BE2C (cell line): Measurements from ENCODE around the gene WNT7A.

Experiments
- DNase-seq: peaks from one replicate; pipeline ENCODE4 v3.0.0-alpha.2; 2020
- H3K27me3 ChIP-seq: fragments of 250-450 bp; sonication (Bioruptor Pico); 2 replicates; pipeline ENCODE4 v1.5.1; 2020; ENCODE audit warnings: mild to moderate bottlenecking
- H3K36me3 ChIP-seq: fragments of 250-450 bp; sonication (Bioruptor Pico); 2 replicates; pipeline ENCODE4 v1.5.1; 2020; ENCODE audit warnings: mild to moderate bottlenecking
- H3K4me1 ChIP-seq: fragments of 250-450 bp; sonication (Bioruptor Pico); 2 replicates; pipeline ENCODE4 v1.5.1; 2020
- H3K4me3 ChIP-seq: 2 replicates; pipeline ENCODE4 v1.5.1; 2011; ENCODE audit warnings: low read depth, low read length
- H3K9me3 ChIP-seq: fragments of 250-450 bp; sonication (Bioruptor Pico); 2 replicates; pipeline ENCODE4 v1.5.1; 2020
- CTCF ChIP-seq: IDR thresholded peaks from 2 replicates; pipeline ENCODE4 v1.5.1; 2012; ENCODE audit warnings: mild to moderate bottlenecking, low read depth, low read length

Gene WNT7A

GRCh38 chr3:13852638-13853009 lies 27.2 kb downstream of the WNT7A start:
- TF ChIP-seq CTCF = no peak
- Histone ChIP-seq H3K27me3 (no peaks in the 10 kb centered on the region), H3K4me3 (no peak overlapping the region), H3K9me3 (no peaks in the 10 kb centered on the region), H3K36me3 (no peaks in the 10 kb centered on the region), H3K4me1 (no peaks in the 10 kb centered on the region)
- no peak for DNase-seq

- Histone ChIP-seq H3K36me3 (no peaks in the 10 kb centered on the region), H3K9me3 (no peaks in the 10 kb centered on the region), H3K27me3 (no peaks in the 10 kb centered on the region), H3K4me1 (no peaks in the 10 kb centered on the region), H3K4me3 (no peak overlapping the region)
- no peak for DNase-seq
- no peak for TF ChIP-seq CTCF
These were observed 27.8 kb downstream of the WNT7A start for GRCh38 chr3:13851997-13852637.

- H3K9me3 ChIP-seq = no peaks in the 10 kb centered on the region
- no peaks in the 10 kb centered on the region for H3K27me3 ChIP-seq
- H3K36me3 ChIP-seq = no peaks in the 10 kb centered on the region
- TF ChIP-seq CTCF = no peak
- no peak for DNase-seq
- no peak overlapping the region for H3K4me3 ChIP-seq
- no peaks in the 10 kb centered on the region for H3K4me1 ChIP-seq
These were observed 28.6 kb downstream of the WNT7A start for GRCh38 chr3:13851091-13851849.

GRCh38 chr3:13850161-13850945 lies 29.5 kb downstream of the WNT7A start:
- H3K4me3 ChIP-seq = no peak overlapping the region
- DNase-seq = no peak

GRCh38 chr3:13849018-13849417 lies 30.9 kb downstream of the WNT7A start:
- Histone ChIP-seq H3K9me3 (no peaks in the 10 kb centered on the region), H3K4me3 (no peak overlapping the region), H3K36me3 (no peaks in the 10 kb centered on the region), H3K27me3 (no peaks in the 10 kb centered on the region), H3K4me1 (no peaks in the 10 kb centered on the region)
- TF ChIP-seq CTCF = no peak
- DNase-seq = no peak

More at GRCh38 chr3:13850161-13850945, 29.5 kb downstream of the WNT7A start:
- Histone ChIP-seq H3K4me1 (no peaks in the 10 kb centered on the region), H3K36me3 (no peaks in the 10 kb centered on the region), H3K27me3 (no peaks in the 10 kb centered on the region), H3K9me3 (no peaks in the 10 kb centered on the region)
- TF ChIP-seq CTCF = no peak
